Esophagus squamous epithelium (tissue), 5 donors: ENCODE measurements around the gene TGFBR3. TPM values are rescaled to one million over a fixed set of nuclear protein-coding genes. Genes with fewer than 3 reads are reported as not detected.
A peak's percentile ranks its signal among the peaks of the same experiment; 100 is the strongest.

Source experiments
- DNase-seq: peaks from one replicate; lab custom pipeline; 2025; lab: John Stamatoyannopoulos, UW
- H3K27ac ChIP-seq, 4 donors: fragments of 200-600 bp; sonication (generic); one replicate each; pipeline ENCODE4 v1.5.1; 2016 to 2019; ENCODE audit warnings: mild to moderate bottlenecking in 1 of 4
- H3K27me3 ChIP-seq, 4 donors: fragments of 200-600 bp; sonication (generic); 1 replicate in 3 of 4; 2 replicates in 1 of 4; pipeline versions ENCODE4 v1.5.1 to v1.6.0; 2017 to 2021; ENCODE audit warnings: antibody characterized with exemption in 1 of 4
- H3K36me3 ChIP-seq, 3 donors: fragments of 200-600 bp; sonication (generic); one replicate each; pipeline ENCODE4 v1.5.1; 2016 to 2019
- H3K4me1 ChIP-seq, 3 donors: fragments of 200-600 bp; sonication (generic); one replicate each; pipeline ENCODE4 v1.5.1; 2017 to 2019
- H3K4me3 ChIP-seq, 4 donors: fragments of 200-600 bp; sonication (generic); 1 replicate in 3 of 4; 2 replicates in 1 of 4; pipeline ENCODE4 v1.5.1; 2016 to 2019; ENCODE audit warnings: mild to moderate bottlenecking in 2 of 4, moderate library complexity in 1 of 4
- H3K9me3 ChIP-seq, 3 donors: fragments of 200-600 bp; sonication (generic); one replicate each; pipeline ENCODE4 v1.5.1; 2016 to 2019
- CTCF ChIP-seq, 6 experiments: fragments of 450-650 bp in 4 of 6; fragments of 200-600 bp in 2 of 6; sonication (generic) in 2 of 6; IDR thresholded peaks; one replicate each; pipeline ENCODE4 v1.5.1; 2016 to 2019; ENCODE audit warnings: antibody characterized with exemption in 6 of 6, mild to moderate bottlenecking in 4 of 6, moderate library complexity in 4 of 6
- POLR2A ChIP-seq, 4 donors: fragments of 450-650 bp; IDR thresholded peaks; one replicate each; pipeline ENCODE4 v1.6.1; 2017; ENCODE audit warnings: antibody characterized with exemption in 4 of 4, mild to moderate bottlenecking in 4 of 4, moderate library complexity in 3 of 4
- WGBS, 2 donors: methylation state at CpG; one replicate each; pipeline ENCODE4 v1.1.5; 2018; 5-methylcytosine and 5-hydroxymethylcytosine counted together
- intact Hi-C: fragments of 100-400 bp; cut with DNase I; formaldehyde crosslinking; loops from one replicate; pipeline ENCODE4 v1.15.0; 2022
- total RNA-seq, 4 donors: library from RNA; depleted of rRNA; stranded (reverse); fragments of >200 nt; gene quantifications; one replicate each; pipeline ENCODE4 v1.1.0, GENCODE V29; 2016
- donor health status: DM: yes; HTN: yes; CAD: no.

The TGFBR3 gene
- total RNA-seq, 4 donors from 2014 or later, result 11.3 to 119 (median 30.7) TPM

GRCh38 chr1:91727763-91728162, 158.2 kb downstream of the TGFBR3 start:
- no peak overlapping the region for H3K4me3 ChIP-seq
- H3K9me3 ChIP-seq, result no peaks in the 10 kb centered on the region
- no peak for TF ChIP-seq POLR2A (IDR thresholded peaks at IDR 0.05)
- TF ChIP-seq CTCF (IDR thresholded peaks at IDR 0.05), result no peak
- peaks cover 0 to 31% (median 0%) of the 10 kb centered on the region in 3 donors for H3K36me3 ChIP-seq
- peaks cover 17 to 66% (median 36%) of the 10 kb centered on the region in 3 donors for H3K4me1 ChIP-seq
- intact Hi-C loops, result no loop called here
- no peaks in the 10 kb centered on the region for H3K27me3 ChIP-seq
- WGBS, 2 donors, result 78 to 86% methylated on average over 2 of the region's 2 CpGs
- H3K27ac ChIP-seq, result peak overlapping the region in 3 of 4 donors; percentile 81 to 84 (median 83)
- DNase-seq, result no peak

- Histone ChIP-seq H3K27ac (peak overlapping the region; percentile 11 to 92 (median 84)), H3K4me3 (no peak overlapping the region), H3K27me3 (no peaks in the 10 kb centered on the region), H3K36me3 (peaks cover 0 to 39% (median 0%) of the 10 kb centered on the region in 3 donors), H3K9me3 (no peaks in the 10 kb centered on the region), H3K4me1 (peaks cover 11 to 50% (median 20%) of the 10 kb centered on the region in 3 donors)
- TF ChIP-seq POLR2A (IDR thresholded peaks at IDR 0.05), result no peak
- TF ChIP-seq CTCF (IDR thresholded peaks at IDR 0.05), result peak in 1 of 6 experiments; percentile 18
- intact Hi-C loops, result no loop called here
- WGBS, 2 donors, result 54 to 71% methylated on average over 7 of the region's 7 CpGs
- DNase-seq, result no peak
Observed at GRCh38 chr1:91725989-91726721, 159.8 kb downstream of the TGFBR3 start.

- DNase-seq, result no peak
- H3K27ac ChIP-seq, result peak overlapping the region; percentile 64 to 92 (median 84)
- H3K27me3 ChIP-seq, result no peaks in the 10 kb centered on the region
- H3K9me3 ChIP-seq, result no peaks in the 10 kb centered on the region
- no peak overlapping the region for H3K4me3 ChIP-seq
- intact Hi-C loops, result no loop called here
- peaks cover 0 to 44% (median 0%) of the 10 kb centered on the region in 3 donors for H3K36me3 ChIP-seq
- 0 to 74% methylated on average over 1 of the region's 1 CpG for WGBS, 2 donors
- H3K4me1 ChIP-seq, result peaks cover 6 to 45% (median 18%) of the 10 kb centered on the region in 3 donors
- TF ChIP-seq POLR2A (IDR thresholded peaks at IDR 0.05), result no peak
- no peak for TF ChIP-seq CTCF (IDR thresholded peaks at IDR 0.05)
Observed at GRCh38 chr1:91725618-91725988, 160.3 kb downstream of the TGFBR3 start.

GRCh38 chr1:91724644-91725043, 161.3 kb downstream of the TGFBR3 start:
- TF ChIP-seq CTCF (IDR thresholded peaks at IDR 0.05), result no peak
- no peak for TF ChIP-seq POLR2A (IDR thresholded peaks at IDR 0.05)
- no peaks in the 10 kb centered on the region for H3K9me3 ChIP-seq
- WGBS, 2 donors, result 66 to 82% methylated on average over 2 of the region's 2 CpGs
- H3K4me1 ChIP-seq, result peaks cover 6 to 36% (median 18%) of the 10 kb centered on the region in 3 donors
- DNase-seq, result no peak
- H3K36me3 ChIP-seq, result peaks cover 0 to 50% (median 4%) of the 10 kb centered on the region in 3 donors
- peak overlapping the region; percentile 64 to 92 (median 84) for H3K27ac ChIP-seq
- intact Hi-C loops, result no loop called here
- H3K27me3 ChIP-seq, result no peaks in the 10 kb centered on the region
- H3K4me3 ChIP-seq, result no peak overlapping the region

GRCh38 chr1:91724231-91724630, 161.7 kb downstream of the TGFBR3 start:
- intact Hi-C loops, result no loop called here

More at GRCh38 chr1:91724231-91724630, 161.7 kb downstream of the TGFBR3 start:
- no peak for TF ChIP-seq POLR2A (IDR thresholded peaks at IDR 0.05)
- TF ChIP-seq CTCF (IDR thresholded peaks at IDR 0.05), result no peak
- Histone ChIP-seq H3K9me3 (no peaks in the 10 kb centered on the region), H3K27me3 (no peaks in the 10 kb centered on the region), H3K36me3 (peaks cover 0 to 50% (median 7%) of the 10 kb centered on the region in 3 donors), H3K27ac (peak overlapping the region in 3 of 4 donors; percentile 84 to 92 (median 84)), H3K4me1 (peaks cover 6 to 36% (median 18%) of the 10 kb centered on the region in 3 donors), H3K4me3 (no peak overlapping the region)
- 70 to 88% methylated on average over 1 of the region's 1 CpG for WGBS, 2 donors
- no peak for DNase-seq
